IPS-18c (cell line): ENCODE measurements around the gene CD96.
"Not testable (repeated sequence)": the region's sequence is repeated elsewhere in the genome, so short reads cannot be mapped to it uniquely, and the experiment has no call there.

Source experiments
- H3K4me3 ChIP-seq: 2 replicates; pipeline ENCODE4 v1.7.0; 2013; ENCODE audit warnings: low read depth, mild to moderate bottlenecking, low read length, moderate library complexity; ENCODE audit not compliant: insufficient read depth
- H3K9me3 ChIP-seq: one replicate; pipeline ENCODE4 v1.6.1; 2013; ENCODE audit warnings: mild to moderate bottlenecking, low read length, moderate library complexity; ENCODE audit not compliant: control insufficient read depth, insufficient read depth

CD96 gene, protein sequence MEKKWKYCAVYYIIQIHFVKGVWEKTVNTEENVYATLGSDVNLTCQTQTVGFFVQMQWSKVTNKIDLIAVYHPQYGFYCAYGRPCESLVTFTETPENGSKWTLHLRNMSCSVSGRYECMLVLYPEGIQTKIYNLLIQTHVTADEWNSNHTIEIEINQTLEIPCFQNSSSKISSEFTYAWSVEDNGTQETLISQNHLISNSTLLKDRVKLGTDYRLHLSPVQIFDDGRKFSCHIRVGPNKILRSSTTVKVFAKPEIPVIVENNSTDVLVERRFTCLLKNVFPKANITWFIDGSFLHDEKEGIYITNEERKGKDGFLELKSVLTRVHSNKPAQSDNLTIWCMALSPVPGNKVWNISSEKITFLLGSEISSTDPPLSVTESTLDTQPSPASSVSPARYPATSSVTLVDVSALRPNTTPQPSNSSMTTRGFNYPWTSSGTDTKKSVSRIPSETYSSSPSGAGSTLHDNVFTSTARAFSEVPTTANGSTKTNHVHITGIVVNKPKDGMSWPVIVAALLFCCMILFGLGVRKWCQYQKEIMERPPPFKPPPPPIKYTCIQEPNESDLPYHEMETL

DNA sequence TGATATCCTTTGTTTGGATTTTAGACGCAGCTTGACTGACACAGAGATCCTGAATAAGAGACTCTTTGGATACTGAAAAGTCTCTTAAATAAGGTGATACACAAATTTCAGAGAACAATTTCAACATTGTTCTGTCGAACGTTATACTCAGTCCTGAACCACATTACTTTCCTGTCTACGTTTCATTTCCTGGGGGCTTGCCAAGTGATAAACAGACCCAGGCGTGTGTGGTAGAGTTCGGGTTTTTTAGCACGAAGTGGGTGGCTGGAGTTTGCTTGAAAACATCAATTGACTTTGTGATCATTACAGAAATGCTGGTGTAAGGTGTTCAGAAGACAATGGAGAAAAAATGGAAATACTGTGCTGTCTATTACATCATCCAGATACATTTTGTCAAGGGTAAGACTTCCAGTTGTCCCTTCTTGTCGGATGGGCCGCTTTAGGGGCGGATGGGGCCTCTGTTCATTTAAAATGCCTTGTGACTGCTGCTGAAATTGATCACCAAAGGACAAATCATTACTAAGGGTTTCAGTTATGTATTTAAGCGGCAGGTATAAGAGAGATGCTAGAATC lies at the start of gene CD96:
TSS of gene CD96 (plus strand) at position 287 of the 573 bp plus-strand sequence. CDS start at position 339, 52 bp downstream.
- Histone ChIP-seq H3K4me3 (no peak within 1 kb of the TSS), H3K9me3 (no peaks in the 10 kb centered on the region)

DNA sequence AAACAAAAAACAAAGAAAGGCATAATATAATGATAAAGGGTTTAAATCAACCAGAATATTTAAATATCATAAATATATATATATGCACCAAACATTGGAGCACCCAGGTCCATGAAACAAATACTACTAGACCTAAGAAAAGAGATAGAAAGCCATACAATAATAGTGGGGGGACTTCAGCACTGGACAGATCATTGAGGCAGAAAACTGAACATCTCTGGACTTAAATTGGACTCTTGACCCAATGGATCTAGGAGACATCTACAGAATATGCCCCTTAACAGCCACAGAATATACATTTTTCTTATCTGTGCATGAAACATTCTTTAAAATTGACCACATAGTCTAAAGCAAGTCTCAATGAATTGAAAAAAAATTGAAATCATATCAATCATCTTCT lies 48.7 kb upstream of the CD96 start:
- no peaks in the 10 kb centered on the region for H3K9me3 ChIP-seq
- H3K4me3 ChIP-seq = no peak overlapping the region

DNA sequence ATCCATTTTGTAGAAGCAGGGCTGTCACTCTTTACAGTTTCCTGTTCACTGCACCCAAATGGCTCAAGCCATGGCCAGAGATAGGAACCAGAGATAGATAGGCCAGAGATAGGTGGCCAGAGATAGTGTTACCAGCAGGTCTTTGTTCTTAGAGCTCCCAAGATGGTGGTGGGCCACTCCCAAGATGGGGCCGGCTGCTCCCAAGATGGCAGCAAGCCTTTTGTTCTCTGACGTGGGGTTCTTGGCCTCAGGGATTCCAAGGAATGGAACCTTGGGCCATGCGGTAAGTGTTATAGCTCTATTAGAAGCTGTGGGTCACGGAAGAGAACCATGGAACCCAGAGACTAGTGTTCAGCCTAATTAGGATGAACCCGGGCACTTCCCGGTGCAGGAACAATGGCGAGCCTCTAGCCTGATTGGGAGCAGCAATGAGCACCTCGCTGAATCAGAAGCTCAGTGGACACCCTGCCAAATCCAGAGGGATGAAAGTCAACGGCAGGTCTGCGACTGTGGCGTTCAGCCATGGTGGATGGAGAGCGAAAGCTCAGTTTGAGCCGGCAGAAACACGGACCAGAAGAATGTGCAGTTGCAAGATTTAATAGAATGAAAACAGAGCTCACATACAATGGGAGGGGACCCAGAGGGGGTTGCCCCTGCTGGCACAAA lies 45.0 kb upstream of the CD96 start:
- H3K9me3 ChIP-seq = no peaks in the 10 kb centered on the region

DNA sequence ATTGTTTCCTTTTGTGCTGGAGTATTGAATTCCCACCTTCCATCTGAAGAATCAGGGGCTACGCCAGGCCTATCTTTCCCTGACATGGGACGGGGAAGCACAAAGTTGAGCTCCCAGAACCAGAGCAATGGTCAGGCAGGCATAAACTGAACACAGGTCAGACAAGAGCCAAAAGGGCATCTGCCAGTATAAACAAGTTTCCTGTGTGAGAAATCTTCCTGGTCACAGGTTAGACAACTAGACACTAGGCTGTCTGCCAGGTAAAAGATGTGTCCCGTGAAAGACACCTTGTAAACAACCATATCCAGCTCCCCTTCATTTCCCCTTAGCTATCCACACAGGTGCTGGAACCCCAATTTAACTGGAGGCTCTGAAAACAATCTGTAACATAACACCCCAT lies 44.0 kb upstream of the CD96 start:
- Histone ChIP-seq H3K9me3 (no peaks in the 10 kb centered on the region), H3K4me3 (no peak overlapping the region)

More for the DNA sequence above, 45.0 kb upstream of the CD96 start:
- H3K4me3 ChIP-seq = no peak overlapping the region

GRCh38 chr3:111506435-111506834 lies 35.6 kb upstream of the CD96 start:
- no peaks in the 10 kb centered on the region for H3K9me3 ChIP-seq

DNA sequence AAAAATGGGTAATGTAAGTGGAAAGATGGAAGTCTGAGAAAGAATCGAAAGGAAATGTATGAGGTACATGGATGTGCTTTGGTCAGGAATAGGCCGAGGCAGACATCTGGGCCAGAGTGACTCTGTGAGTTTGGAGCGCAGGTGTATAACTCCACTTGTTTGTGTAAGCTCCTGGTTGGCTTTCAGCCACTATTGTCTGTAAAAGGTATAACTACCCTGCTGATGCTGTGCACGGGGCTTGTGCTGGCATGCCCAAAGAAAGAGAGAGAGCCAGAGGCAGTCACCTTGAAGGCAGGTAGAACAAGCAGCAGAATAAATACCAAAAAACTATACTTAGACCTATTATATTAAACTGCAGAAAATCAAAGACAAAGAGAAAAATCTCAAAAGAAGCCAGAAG lies 32.7 kb upstream of the CD96 start:
- H3K4me3 ChIP-seq = no peak overlapping the region
- no peaks in the 10 kb centered on the region for H3K9me3 ChIP-seq

More at GRCh38 chr3:111506435-111506834, 35.6 kb upstream of the CD96 start:
- no peak overlapping the region for H3K4me3 ChIP-seq

- H3K4me3 ChIP-seq = no peak overlapping the region
- H3K9me3 ChIP-seq = no peaks in the 10 kb centered on the region
Measured at GRCh38 chr3:111517801-111518200, 24.2 kb upstream of the CD96 start.

- Histone ChIP-seq H3K9me3 (no peaks in the 10 kb centered on the region), H3K4me3 (no peak overlapping the region)
Measured at GRCh38 chr3:111519178-111519855, 22.7 kb upstream of the CD96 start.

GRCh38 chr3:111521891-111522290 lies 20.1 kb upstream of the CD96 start:
- Histone ChIP-seq H3K4me3 (no peak overlapping the region), H3K9me3 (no peaks in the 10 kb centered on the region)

DNA sequence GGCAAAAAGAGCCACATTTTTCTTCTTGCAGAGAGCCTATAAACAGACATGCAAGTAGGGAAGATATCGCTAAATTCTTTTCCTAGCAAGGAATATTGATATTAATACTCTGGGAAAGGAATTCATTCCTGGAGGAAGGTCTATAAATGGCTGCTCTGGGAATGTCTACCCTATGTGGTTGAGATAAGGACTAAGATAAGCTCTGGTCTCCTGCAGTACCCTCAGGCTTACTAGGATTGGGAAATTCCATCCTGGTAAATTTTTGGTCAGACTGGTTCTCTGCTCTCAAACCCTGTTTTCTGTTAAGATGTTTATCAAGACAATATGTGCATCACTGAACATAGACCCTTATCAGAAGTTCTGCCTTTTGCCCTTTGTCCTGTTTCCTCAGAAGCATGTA lies 17.5 kb upstream of the CD96 start:
- H3K9me3 ChIP-seq, H3K4me3 ChIP-seq: not testable (repeated sequence)

GRCh38 chr3:111531446-111531845 lies 10.6 kb upstream of the CD96 start:
- no peak overlapping the region for H3K4me3 ChIP-seq

GRCh38 chr3:111534701-111535100 lies 7.3 kb upstream of the CD96 start:
- no peak overlapping the region for H3K4me3 ChIP-seq
- H3K9me3 ChIP-seq = peaks cover 2% of the 10 kb centered on the region

More at GRCh38 chr3:111531446-111531845, 10.6 kb upstream of the CD96 start:
- H3K9me3 ChIP-seq = peaks cover 2% of the 10 kb centered on the region

DNA sequence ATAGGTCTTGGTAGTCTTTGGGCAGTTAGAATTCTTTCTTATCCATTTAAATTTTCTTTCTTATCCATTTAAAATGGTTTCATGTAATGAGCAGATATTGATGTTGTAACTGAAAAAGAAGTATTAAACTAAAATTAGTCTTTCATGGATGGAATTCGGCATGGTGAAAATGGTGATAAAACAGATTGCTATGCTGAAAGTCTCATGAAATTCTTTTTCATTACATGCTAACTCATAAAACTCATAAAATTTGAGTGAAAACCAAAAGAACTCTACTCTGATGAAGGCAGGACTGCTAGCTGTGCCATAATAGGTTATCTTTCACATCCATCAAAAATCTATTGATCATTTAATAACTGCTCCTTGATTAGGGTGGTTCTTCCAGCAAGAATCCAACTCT lies 3.9 kb upstream of the CD96 start:
- Histone ChIP-seq H3K9me3 (peaks cover 2% of the 10 kb centered on the region), H3K4me3 (no peak overlapping the region)

GRCh38 chr3:111538681-111539083 lies 3.3 kb upstream of the CD96 start:
- Histone ChIP-seq H3K9me3 (peaks cover 2% of the 10 kb centered on the region), H3K4me3 (no peak overlapping the region)

- Histone ChIP-seq H3K9me3 (peaks cover under 1% of the 10 kb centered on the region), H3K4me3 (no peak overlapping the region)
Measured at GRCh38 chr3:111539351-111540331, 2.4 kb upstream of the CD96 start.

- H3K4me3 ChIP-seq = no peak overlapping the region
Measured at GRCh38 chr3:111541391-111541790, 606 bp upstream of the CD96 start.

More at GRCh38 chr3:111541391-111541790, 606 bp upstream of the CD96 start:
- H3K9me3 ChIP-seq = no peaks in the 10 kb centered on the region
